ENCODE data around the gene CTDSPL2.

DNA sequence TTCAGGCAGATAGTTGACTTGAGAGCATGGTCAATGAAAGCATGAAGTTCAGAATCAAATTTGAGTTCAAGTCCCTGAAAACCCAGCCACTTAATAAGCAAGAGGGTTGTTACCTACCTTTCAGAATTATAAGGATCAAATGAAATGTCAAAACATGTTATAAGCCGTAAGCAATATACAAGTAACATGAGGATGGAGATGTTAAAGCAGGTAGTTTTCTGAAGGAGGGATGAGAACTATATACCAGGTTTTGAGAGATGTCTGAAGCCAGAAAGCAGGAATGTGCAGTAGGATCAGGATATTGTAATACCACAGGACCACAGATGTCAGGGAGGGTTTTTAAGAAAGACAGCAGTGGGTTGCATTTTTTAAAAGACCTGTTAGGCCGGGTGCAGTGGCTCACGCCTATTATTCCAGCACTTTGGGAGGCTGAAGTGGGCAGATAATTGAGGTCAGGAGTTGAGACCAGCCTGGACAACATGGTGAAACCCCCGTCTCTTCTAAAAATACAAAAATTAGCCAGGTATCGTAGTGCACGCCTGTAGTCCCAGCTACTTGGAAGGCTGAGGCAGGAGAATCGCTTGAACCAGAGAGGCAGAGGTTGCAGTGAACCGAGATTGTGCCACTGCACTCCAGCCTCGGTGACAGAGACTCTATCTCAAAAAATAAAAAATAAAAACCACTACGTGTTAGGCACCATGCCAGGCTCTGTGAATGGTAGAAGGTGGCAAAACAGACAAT is 102.6 kb downstream of the CTDSPL2 start:
- TF ChIP-seq POLR2A (IDR thresholded peaks at IDR 0.05; ENCODE audit: low read depth, low read length): peak; percentile 22
- TF ChIP-seq, protein P1, sequence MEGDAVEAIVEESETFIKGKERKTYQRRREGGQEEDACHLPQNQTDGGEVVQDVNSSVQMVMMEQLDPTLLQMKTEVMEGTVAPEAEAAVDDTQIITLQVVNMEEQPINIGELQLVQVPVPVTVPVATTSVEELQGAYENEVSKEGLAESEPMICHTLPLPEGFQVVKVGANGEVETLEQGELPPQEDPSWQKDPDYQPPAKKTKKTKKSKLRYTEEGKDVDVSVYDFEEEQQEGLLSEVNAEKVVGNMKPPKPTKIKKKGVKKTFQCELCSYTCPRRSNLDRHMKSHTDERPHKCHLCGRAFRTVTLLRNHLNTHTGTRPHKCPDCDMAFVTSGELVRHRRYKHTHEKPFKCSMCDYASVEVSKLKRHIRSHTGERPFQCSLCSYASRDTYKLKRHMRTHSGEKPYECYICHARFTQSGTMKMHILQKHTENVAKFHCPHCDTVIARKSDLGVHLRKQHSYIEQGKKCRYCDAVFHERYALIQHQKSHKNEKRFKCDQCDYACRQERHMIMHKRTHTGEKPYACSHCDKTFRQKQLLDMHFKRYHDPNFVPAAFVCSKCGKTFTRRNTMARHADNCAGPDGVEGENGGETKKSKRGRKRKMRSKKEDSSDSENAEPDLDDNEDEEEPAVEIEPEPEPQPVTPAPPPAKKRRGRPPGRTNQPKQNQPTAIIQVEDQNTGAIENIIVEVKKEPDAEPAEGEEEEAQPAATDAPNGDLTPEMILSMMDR (IDR thresholded peaks at IDR 0.05; ENCODE audit: extremely low read depth in 1 of 2, insufficient read depth in 1 of 2, low read depth in 1 of 2, low read length in 2 of 2): no peak
